Mesendoderm (in vitro differentiated cells): ENCODE data around the gene MTCH2. TPM values are rescaled to one million over a fixed set of nuclear protein-coding genes. Genes with fewer than 3 reads are reported as not detected.
A peak's percentile ranks its signal among the peaks of the same experiment; 100 is the strongest.
"Not testable (repeated sequence)": the region's sequence is repeated elsewhere in the genome, so short reads cannot be mapped to it uniquely, and the experiment has no call there.

Experiments
- DNase-seq: peaks from one replicate; pipeline ENCODE4 v3.0.0; 2013
- H2AK5ac ChIP-seq: 2 replicates; pipeline ENCODE4 v1.6.1; 2013; ENCODE audit warnings: low read length, inconsistent platforms
- H2BK120ac ChIP-seq: 2 replicates; pipeline ENCODE4 v1.6.1; 2013; ENCODE audit warnings: low read depth, mild to moderate bottlenecking, low read length, moderate library complexity, mixed read lengths
- H2BK15ac ChIP-seq: replicated peaks from 2 replicates; pipeline ENCODE4 v1.6.1; 2013; ENCODE audit warnings: low read depth, mild to moderate bottlenecking, moderate library complexity
- H2BK5ac ChIP-seq: 2 replicates; pipeline ENCODE4 v1.6.1; 2013; ENCODE audit warnings: low read length, inconsistent platforms
- H3K18ac ChIP-seq: 2 replicates; pipeline ENCODE4 v1.6.1; 2013; ENCODE audit warnings: mild to moderate bottlenecking, low read length, mixed read lengths
- H3K23ac ChIP-seq: one replicate; pipeline ENCODE4 v1.6.1; 2013; ENCODE audit warnings: low read length
- H3K27ac ChIP-seq: 2 replicates; pipeline ENCODE4 v1.5.1; 2013; ENCODE audit warnings: low read depth, mild to moderate bottlenecking, inconsistent platforms, low read length, moderate library complexity
- H3K27me3 ChIP-seq: 2 replicates; pipeline ENCODE4 v1.6.1; 2013; ENCODE audit warnings: low read length, control low read depth, mild to moderate bottlenecking, inconsistent platforms; ENCODE audit not compliant: insufficient read depth, poor library complexity
- H3K36me3 ChIP-seq: 2 replicates; pipeline ENCODE4 v1.6.1; 2013; ENCODE audit warnings: low read length, inconsistent platforms; ENCODE audit not compliant: control insufficient read depth, insufficient read depth
- H3K4ac ChIP-seq: one replicate; pipeline ENCODE4 v1.6.1; 2013; ENCODE audit warnings: low read depth, mild to moderate bottlenecking, low read length, moderate library complexity
- H3K4me1 ChIP-seq: 2 replicates; pipeline ENCODE4 v1.6.1; 2013; ENCODE audit warnings: low read depth, low read length, inconsistent platforms; ENCODE audit not compliant: control insufficient read depth
- H3K4me2 ChIP-seq: 2 replicates; pipeline ENCODE4 v1.6.1; 2013; ENCODE audit warnings: low read length
- H3K4me3 ChIP-seq: 2 replicates; pipeline ENCODE4 v1.5.1; 2013; ENCODE audit warnings: mild to moderate bottlenecking, low read length
- H3K56ac ChIP-seq: one replicate; pipeline ENCODE4 v1.6.1; 2013; ENCODE audit warnings: low read length
- H3K79me1 ChIP-seq: 2 replicates; pipeline ENCODE4 v1.6.1; 2013; ENCODE audit warnings: low read length, inconsistent platforms
- H3K79me2 ChIP-seq: 2 replicates; pipeline ENCODE4 v1.6.1; 2013; ENCODE audit warnings: mild to moderate bottlenecking, low read length; ENCODE audit not compliant: control insufficient read depth, insufficient read depth
- H3K9ac ChIP-seq: 2 replicates; pipeline ENCODE4 v1.6.1; 2013; ENCODE audit warnings: low read length, inconsistent platforms
- H4K5ac ChIP-seq: one replicate; pipeline ENCODE4 v1.6.1; 2013; ENCODE audit warnings: low read length
- H4K8ac ChIP-seq: one replicate; pipeline ENCODE4 v1.6.1; 2013; ENCODE audit warnings: low read depth, mild to moderate bottlenecking, control low read depth, low read length, moderate library complexity
- whole genome bisulfite sequencing: extraction: QIAGEN DNeasy Blood & Tissue Kit; methylation state at CpG from one replicate; pipeline ENCODE4 v1.1.7; 2013; ENCODE audit warnings: low lambda C conversion rate, missing lambda C conversion rate; ENCODE audit not compliant: insufficient coverage; ENCODE audit errors: extremely low coverage; 5-methylcytosine and 5-hydroxymethylcytosine counted together
- polyA plus RNA-seq, 2 experiments: library from polyadenylated mRNA; stranded (reverse); fragments of 200-250 nt; gene quantifications; one replicate each; pipeline ENCODE4 v1.2.3, GENCODE V29; 2013

MTCH2 gene
- polyA plus RNA-seq (2013, experiment 1 of 2), result 140 TPM
- polyA plus RNA-seq (2013, experiment 2 of 2), result 139 TPM

- peak within 1 kb of the TSS; percentile 92 for H3K27ac ChIP-seq
- peak within 1 kb of the TSS; percentile 81 for H3K9ac ChIP-seq
- H2AK5ac ChIP-seq, result peak within 1 kb of the TSS; percentile 69
- peak within 1 kb of the TSS; percentile 84 for H3K4me2 ChIP-seq
- no peak within 1 kb of the TSS for H2BK120ac ChIP-seq
- H4K5ac ChIP-seq, result no peak within 1 kb of the TSS
- H2BK15ac ChIP-seq, result no peak within 1 kb of the TSS
- WGBS, result no CpG with 5 or more reads among the region's 78 CpGs
- peak within 1 kb of the TSS; percentile 70 for H3K4me3 ChIP-seq
- peaks cover 2% of the 10 kb centered on the region for H3K79me2 ChIP-seq
- peak within 1 kb of the TSS; percentile 50 for H3K23ac ChIP-seq
- peak; percentile 98 for DNase-seq
- peak within 1 kb of the TSS; percentile 6 for H3K4ac ChIP-seq
- H3K4me1 ChIP-seq, result peaks cover 1% of the 10 kb centered on the region
- peak within 1 kb of the TSS; percentile 95 for H3K56ac ChIP-seq
- no peaks in the 10 kb centered on the region for H3K27me3 ChIP-seq
- H3K18ac ChIP-seq, result peak within 1 kb of the TSS; percentile 9
- no peak within 1 kb of the TSS for H4K8ac ChIP-seq
- no peak within 1 kb of the TSS for H2BK5ac ChIP-seq
- H3K79me1 ChIP-seq, result peaks cover 2% of the 10 kb centered on the region
- no peaks in the 10 kb centered on the region for H3K36me3 ChIP-seq
These were observed at the start of gene MTCH2 for GRCh38 chr11:47642099-47642855. Gene MTCH2 (minus strand): TSS chr11:47642559. CDS start chr11:47642465, 94 bp downstream.

- Histone ChIP-seq H2BK15ac (no peak overlapping the region), H2AK5ac (no peak overlapping the region), H3K4ac (no peak overlapping the region), H2BK120ac (no peak overlapping the region), H4K8ac (no peak overlapping the region), H3K23ac (no peak overlapping the region), H2BK5ac (no peak overlapping the region), H3K36me3 (no peaks in the 10 kb centered on the region), H3K4me1 (no peaks in the 10 kb centered on the region), H3K9ac (no peak overlapping the region), H3K56ac (no peak overlapping the region), H3K4me3 (no peak overlapping the region), H4K5ac (no peak overlapping the region), H3K18ac (no peak overlapping the region), H3K79me1 (no peaks in the 10 kb centered on the region), H3K79me2 (no peaks in the 10 kb centered on the region), H3K4me2 (no peak overlapping the region), H3K27ac (no peak overlapping the region), H3K27me3 (no peaks in the 10 kb centered on the region)
- no peak for DNase-seq
- WGBS, result no CpG with 5 or more reads among the region's 2 CpGs
These were observed 49.6 kb upstream of the MTCH2 start for GRCh38 chr11:47691979-47692378.

- Histone ChIP-seq H3K4me3 (no peak overlapping the region), H2BK15ac (no peak overlapping the region), H3K79me2 (no peaks in the 10 kb centered on the region), H3K27ac (no peak overlapping the region), H3K56ac (no peak overlapping the region), H3K27me3 (no peaks in the 10 kb centered on the region), H3K79me1 (no peaks in the 10 kb centered on the region), H3K4ac (no peak overlapping the region), H3K36me3 (no peaks in the 10 kb centered on the region), H3K18ac (no peak overlapping the region), H3K4me2 (no peak overlapping the region), H4K8ac (no peak overlapping the region), H2AK5ac (no peak overlapping the region), H3K4me1 (no peaks in the 10 kb centered on the region), H2BK120ac (no peak overlapping the region), H3K9ac (no peak overlapping the region), H3K23ac (no peak overlapping the region), H4K5ac (no peak overlapping the region), H2BK5ac (no peak overlapping the region)
- no peak for DNase-seq
- no CpG with 5 or more reads among the region's 5 CpGs for WGBS
These were observed 47.1 kb upstream of the MTCH2 start for GRCh38 chr11:47689480-47689879.

- no peak overlapping the region for H3K4me2 ChIP-seq
- no peak overlapping the region for H2BK5ac ChIP-seq
- no peaks in the 10 kb centered on the region for H3K79me2 ChIP-seq
- no peaks in the 10 kb centered on the region for H3K36me3 ChIP-seq
- no peak overlapping the region for H3K4me3 ChIP-seq
- no peak overlapping the region for H3K4ac ChIP-seq
- no peak overlapping the region for H3K56ac ChIP-seq
- H3K4me1 ChIP-seq, result no peaks in the 10 kb centered on the region
- H4K8ac ChIP-seq, result no peak overlapping the region
- H3K27me3 ChIP-seq, result no peaks in the 10 kb centered on the region
- WGBS, result no CpG with 5 or more reads among the region's 2 CpGs
- no peak overlapping the region for H3K27ac ChIP-seq
- H3K79me1 ChIP-seq, result no peaks in the 10 kb centered on the region
- no peak overlapping the region for H3K9ac ChIP-seq
- H2BK120ac ChIP-seq, result no peak overlapping the region
- H3K23ac ChIP-seq, result no peak overlapping the region
- DNase-seq, result no peak
- H3K18ac ChIP-seq, result no peak overlapping the region
- H2AK5ac ChIP-seq, result no peak overlapping the region
- H2BK15ac ChIP-seq, result no peak overlapping the region
- no peak overlapping the region for H4K5ac ChIP-seq
These were observed 46.6 kb upstream of the MTCH2 start for GRCh38 chr11:47688991-47689390.

GRCh38 chr11:47688111-47688510, 45.8 kb upstream of the MTCH2 start:
- Histone ChIP-seq H3K4ac (no peak overlapping the region), H2BK5ac (no peak overlapping the region), H3K79me2 (no peaks in the 10 kb centered on the region), H3K4me1 (no peaks in the 10 kb centered on the region), H3K18ac (no peak overlapping the region), H4K8ac (no peak overlapping the region), H2AK5ac (no peak overlapping the region), H2BK120ac (no peak overlapping the region), H3K27ac (no peak overlapping the region), H3K56ac (no peak overlapping the region), H3K79me1 (no peaks in the 10 kb centered on the region), H3K36me3 (no peaks in the 10 kb centered on the region), H3K23ac (no peak overlapping the region), H4K5ac (no peak overlapping the region), H3K4me2 (no peak overlapping the region), H3K4me3 (no peak overlapping the region), H3K9ac (no peak overlapping the region), H3K27me3 (no peaks in the 10 kb centered on the region), H2BK15ac (no peak overlapping the region)
- DNase-seq, result no peak
- no CpG with 5 or more reads among the region's 4 CpGs for WGBS

GRCh38 chr11:47686704-47687103, 44.3 kb upstream of the MTCH2 start:
- DNase-seq, H2BK5ac ChIP-seq, H3K27me3 ChIP-seq, H4K8ac ChIP-seq, H3K4ac ChIP-seq, H3K4me2 ChIP-seq, H3K9ac ChIP-seq, H3K56ac ChIP-seq, H3K36me3 ChIP-seq, H2BK15ac ChIP-seq, H4K5ac ChIP-seq, H3K23ac ChIP-seq, H3K4me3 ChIP-seq, H3K79me2 ChIP-seq, H3K18ac ChIP-seq, H2BK120ac ChIP-seq, H3K79me1 ChIP-seq, H2AK5ac ChIP-seq, H3K4me1 ChIP-seq, H3K27ac ChIP-seq: not testable (repeated sequence)
- WGBS, result no CpG with 5 or more reads among the region's 3 CpGs
